Ovary (tissue), 9 donors: ENCODE data around the gene RHOV. TPM values are rescaled to one million over a fixed set of nuclear protein-coding genes. Genes with fewer than 3 reads are reported as not detected.

Experiments
- DNase-seq, 5 donors: peaks; one replicate each; pipeline ENCODE4 v3.0.0-alpha.2; 2019 to 2020
- H3K27ac ChIP-seq, 2 donors: fragments of 200-600 bp; one replicate each; pipeline versions ENCODE4 v1.5.1 to v1.8.0; 2019 to 2022
- H3K27me3 ChIP-seq: fragments of 200-600 bp; one replicate; pipeline ENCODE4 v1.8.0; 2022
- H3K36me3 ChIP-seq: fragments of 200-600 bp; sonication (generic); one replicate; pipeline ENCODE4 v1.5.1; 2019
- H3K4me1 ChIP-seq: one replicate; pipeline ENCODE4 v1.8.1; 2013; ENCODE audit warnings: mild to moderate bottlenecking, moderate library complexity; ENCODE audit not compliant: insufficient read depth
- H3K4me3 ChIP-seq: fragments of 200-600 bp; sonication (generic); one replicate; pipeline ENCODE4 v1.5.1; 2017
- H3K9me3 ChIP-seq, 2 donors: fragments of 200-600 bp in 1 of 2; sonication (generic) in 1 of 2; one replicate each; pipeline versions ENCODE4 v1.5.1 to v1.8.1; 2013 to 2019; ENCODE audit warnings: mild to moderate bottlenecking in 1 of 2, moderate library complexity in 1 of 2
- CTCF ChIP-seq, 3 donors: fragments of 450-650 bp in 2 of 3; fragments of 200-600 bp in 1 of 3; IDR thresholded peaks; one replicate each; pipeline versions ENCODE4 v1.5.1 to v1.8.0; 2016 to 2022; ENCODE audit warnings: antibody characterized with exemption in 3 of 3, mild to moderate bottlenecking in 1 of 3
- EP300 ChIP-seq: sonication (generic); formaldehyde crosslinking; IDR thresholded peaks from one replicate; pipeline ENCODE4 v1.6.1; 2017; ENCODE audit warnings: antibody characterized with exemption
- POLR2A ChIP-seq: fragments of 450-650 bp; IDR thresholded peaks from one replicate; pipeline ENCODE4 v1.6.1; 2017; ENCODE audit warnings: antibody characterized with exemption, mild to moderate bottlenecking, moderate library complexity
- WGBS, 3 donors: extraction: QIAGEN DNeasy Blood & Tissue Kit in 1 of 3; methylation state at CpG; one replicate each; pipeline versions ENCODE4 v1.1.5 to v1.1.7; 2013 to 2017; 5-methylcytosine and 5-hydroxymethylcytosine counted together
- intact Hi-C, 4 donors: fragments of 100-400 bp; cut with DNase I; formaldehyde crosslinking; loops; one replicate each; pipeline versions ENCODE4 v1.11.0 to v1.15.1; 2022 to 2023
- polyA plus RNA-seq, 2 donors: library from polyadenylated mRNA; stranded (reverse); fragments of 200-250 nt in 1 of 2; fragments of 350-450 nt in 1 of 2; fragmentation: Illumina TruSeq in 1 of 2; extraction: RNeasy Lipid Tissue Mini Kit (QIAGEN cat#74804) in 1 of 2; gene quantifications; one replicate each; pipeline ENCODE4 v1.2.3, GENCODE V29; 2013 to 2014
- total RNA-seq, 7 donors: library from RNA; depleted of rRNA in 2 of 7; stranded (reverse); fragments of >200 nt in 2 of 7; fragmentation: NEBNext Ultra II Directional in 3 of 7; extraction: Animal tissue kit (Norgen Biotek cat#: 25700) in 3 of 7; gene quantifications; one replicate each; pipeline versions ENCODE4 v1.1.0 to v1.2.4, GENCODE V29; 2016 to 2023
- donor health status: DM: no; HTN: no; CAD: no; lungs with moderate emphysema.
- donor health status: DM: no; HTN: no; CAD: no.
- donor health status: Bipolar disorder and iron deficiency.
- donor health status: DM: yes; HTN: yes; CAD: no.
- donor health status: DM: no; HTN: no; CAD: no.
- donor health status: DM: yes; HTN: yes; CAD: no.

The RHOV gene
- total and polyA plus RNA-seq, 9 donors, result 0.07 to 3.4 (median 0.26) TPM; not detected in 3

- Histone ChIP-seq H3K27me3 (no peaks in the 10 kb centered on the region), H3K4me3 (no peak overlapping the region), H3K9me3 (no peaks in the 10 kb centered on the region), H3K36me3 (no peaks in the 10 kb centered on the region), H3K4me1 (peaks cover under 1% of the 10 kb centered on the region), H3K27ac (no peak overlapping the region)
- intact Hi-C loops, result loop anchor here in 1 of 4 donors (10.0 kb wide), 1 partner anchor 113 kb away; no protein-coding TSS in a partner anchor
- 82 to 95% (median 93%) methylated on average over 2 of the region's 2 CpGs for WGBS, 3 donors
- no peak for DNase-seq
- TF ChIP-seq EP300 (no peak), CTCF (IDR thresholded peaks at IDR 0.05) (no peak), POLR2A (no peak)
Observed at GRCh38 chr15:40911693-40912092, 37.7 kb upstream of the RHOV start.

- H3K4me3 ChIP-seq, result no peak overlapping the region
- DNase-seq, result no peak
- peaks cover 3% of the 10 kb centered on the region for H3K4me1 ChIP-seq
- intact Hi-C loops, result loop anchor here in 1 of 4 donors (10.0 kb wide), 1 partner anchor 114 kb away; no protein-coding TSS in a partner anchor
- no peak overlapping the region for H3K27ac ChIP-seq
- 57 to 64% (median 62%) methylated on average over 7 of the region's 7 CpGs for WGBS, 3 donors
- H3K9me3 ChIP-seq, result no peaks in the 10 kb centered on the region
- no peaks in the 10 kb centered on the region for H3K27me3 ChIP-seq
- no peaks in the 10 kb centered on the region for H3K36me3 ChIP-seq
- TF ChIP-seq POLR2A (no peak), EP300 (no peak), CTCF (IDR thresholded peaks at IDR 0.05) (no peak)
Observed at GRCh38 chr15:40911141-40911540, 37.1 kb upstream of the RHOV start.

GRCh38 chr15:40909662-40910630, 35.9 kb upstream of the RHOV start:
- Histone ChIP-seq H3K4me1 (peaks cover 3% of the 10 kb centered on the region), H3K27ac (no peak overlapping the region), H3K27me3 (no peaks in the 10 kb centered on the region), H3K36me3 (no peaks in the 10 kb centered on the region), H3K4me3 (no peak overlapping the region), H3K9me3 (no peaks in the 10 kb centered on the region)
- peak in 1 of 5 donors; percentile 34 for DNase-seq
- TF ChIP-seq POLR2A (no peak), EP300 (no peak), CTCF (IDR thresholded peaks at IDR 0.05) (no peak)
- 62 to 71% (median 62%) methylated on average over 17 of the region's 17 CpGs for WGBS, 3 donors
- intact Hi-C loops, result loop anchor here in 3 of 4 donors (5.0 to 10.0 kb wide), 4 partner anchors 105 to 272 kb away; partner anchors contain the start of gene INO80 (in 1 of the 3)

GRCh38 chr15:40908095-40908494, 34.1 kb upstream of the RHOV start:
- no peaks in the 10 kb centered on the region for H3K27me3 ChIP-seq
- H3K4me3 ChIP-seq, result no peak overlapping the region
- no peak overlapping the region for H3K27ac ChIP-seq
- intact Hi-C loops, result loop anchor here in 3 of 4 donors (5.0 to 10.0 kb wide), 4 partner anchors 107 to 274 kb away; partner anchors contain the start of gene INO80 (in 1 of the 3)
- 76 to 81% (median 77%) methylated on average over 7 of the region's 7 CpGs for WGBS, 3 donors
- TF ChIP-seq POLR2A, result no peak
- no peak for TF ChIP-seq EP300
- TF ChIP-seq CTCF (IDR thresholded peaks at IDR 0.05), result no peak
- H3K36me3 ChIP-seq, result no peaks in the 10 kb centered on the region
- no peak for DNase-seq
- no peaks in the 10 kb centered on the region for H3K9me3 ChIP-seq
- H3K4me1 ChIP-seq, result peaks cover 3% of the 10 kb centered on the region
